HG02798 (cell line): Measurements from ENCODE around the gene LRPPRC.

ENCODE experiments used
- ATAC-seq: cut with Tn5 transposase; IDR thresholded peaks from one replicate; pipeline ENCODE4 v1.9.1; 2021; ENCODE audit warnings: mild to moderate bottlenecking; ENCODE audit not compliant: unreplicated experiment, poor library complexity

LRPPRC gene

DNA sequence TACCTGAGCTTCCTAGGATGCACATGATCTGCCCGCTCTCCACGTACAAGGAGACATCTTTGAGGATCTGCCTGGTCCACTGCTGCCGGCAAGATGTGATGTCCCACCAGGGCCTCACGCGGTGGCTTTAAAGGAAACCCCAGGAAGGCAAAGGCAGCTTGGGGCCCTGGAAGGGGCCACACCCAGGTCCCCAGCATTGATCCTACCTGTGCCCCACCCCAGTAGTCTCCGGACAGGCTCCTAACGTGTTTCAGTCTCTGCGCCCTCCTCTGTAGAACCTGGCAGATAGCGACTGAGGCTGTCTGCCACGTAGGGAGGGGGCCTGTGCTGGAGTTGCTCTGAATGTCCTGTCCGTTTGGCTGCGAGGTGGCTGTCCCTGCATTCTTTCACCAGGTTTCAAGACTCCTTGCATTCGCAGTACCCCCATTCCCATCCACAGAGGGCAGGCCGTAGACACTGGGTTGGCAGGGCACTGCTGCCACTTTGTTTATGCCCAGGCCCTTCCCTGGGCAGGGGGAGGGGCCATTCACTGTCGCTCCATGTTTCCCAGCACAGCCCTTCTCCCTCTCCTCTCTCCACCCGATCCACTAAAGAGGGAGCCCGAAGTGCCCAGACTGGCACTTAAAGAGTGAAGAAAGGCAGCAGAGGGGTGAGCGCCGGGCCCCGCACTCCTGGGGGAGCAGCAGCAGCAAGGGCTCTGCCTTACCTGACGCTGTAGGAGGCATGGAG, 157.8 kb downstream of the LRPPRC start:
- no peak for ATAC-seq

DNA sequence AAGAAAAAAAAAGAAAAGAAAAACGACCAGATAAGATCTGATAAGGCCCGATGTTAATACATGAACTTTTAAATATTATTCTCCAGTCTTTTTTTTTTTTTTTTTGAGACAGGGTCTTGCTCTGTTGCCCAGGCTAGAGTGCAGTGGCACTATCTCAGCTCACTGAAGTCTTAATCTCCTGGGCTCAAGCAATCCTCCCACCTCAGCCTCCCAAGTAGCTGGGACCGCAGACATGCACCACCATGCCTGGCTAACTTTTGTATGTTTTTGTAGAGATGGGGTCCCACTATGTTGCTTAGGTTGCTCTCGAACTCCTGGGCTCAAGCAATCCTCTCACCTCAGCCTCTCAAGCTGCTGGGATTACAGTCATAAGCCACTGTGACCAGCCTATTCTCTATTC, 158.8 kb downstream of the LRPPRC start:
- no peak for ATAC-seq
